Measurements from ENCODE around the gene GIGYF2. TPM values are rescaled to one million over a fixed set of nuclear protein-coding genes. Genes with fewer than 3 reads are reported as not detected.

The GIGYF2 gene
- total RNA-seq, 4 donors from 2014 or later, result 62.6 to 88.3 (median 67.7) TPM

- H3K27me3 ChIP-seq, result no peaks in the 10 kb centered on the region
- WGBS, 2 donors (ENCODE audit: low coverage in 1 of 2), result 20 to 60% methylated on average over 1 to 4 of the region's 6 CpGs
- no peak for TF ChIP-seq EP300 (IDR thresholded peaks at IDR 0.05)
- TF ChIP-seq POLR2AphosphoS5 (IDR thresholded peaks at IDR 0.05), result no peak
- no peak for TF ChIP-seq POLR2A (IDR thresholded peaks at IDR 0.05)
- TF ChIP-seq, protein P1, sequence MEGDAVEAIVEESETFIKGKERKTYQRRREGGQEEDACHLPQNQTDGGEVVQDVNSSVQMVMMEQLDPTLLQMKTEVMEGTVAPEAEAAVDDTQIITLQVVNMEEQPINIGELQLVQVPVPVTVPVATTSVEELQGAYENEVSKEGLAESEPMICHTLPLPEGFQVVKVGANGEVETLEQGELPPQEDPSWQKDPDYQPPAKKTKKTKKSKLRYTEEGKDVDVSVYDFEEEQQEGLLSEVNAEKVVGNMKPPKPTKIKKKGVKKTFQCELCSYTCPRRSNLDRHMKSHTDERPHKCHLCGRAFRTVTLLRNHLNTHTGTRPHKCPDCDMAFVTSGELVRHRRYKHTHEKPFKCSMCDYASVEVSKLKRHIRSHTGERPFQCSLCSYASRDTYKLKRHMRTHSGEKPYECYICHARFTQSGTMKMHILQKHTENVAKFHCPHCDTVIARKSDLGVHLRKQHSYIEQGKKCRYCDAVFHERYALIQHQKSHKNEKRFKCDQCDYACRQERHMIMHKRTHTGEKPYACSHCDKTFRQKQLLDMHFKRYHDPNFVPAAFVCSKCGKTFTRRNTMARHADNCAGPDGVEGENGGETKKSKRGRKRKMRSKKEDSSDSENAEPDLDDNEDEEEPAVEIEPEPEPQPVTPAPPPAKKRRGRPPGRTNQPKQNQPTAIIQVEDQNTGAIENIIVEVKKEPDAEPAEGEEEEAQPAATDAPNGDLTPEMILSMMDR (IDR thresholded peaks at IDR 0.05), result no peak
- peak overlapping the region in 1 of 4 donors; percentile 26 for H3K27ac ChIP-seq
- no peak overlapping the region for H3K4me3 ChIP-seq
- no peaks in the 10 kb centered on the region for H3K9me3 ChIP-seq
- H3K36me3 ChIP-seq, result no peaks in the 10 kb centered on the region
- ATAC-seq, result peak; percentile 19
- H3K4me1 ChIP-seq, result no peaks in the 10 kb centered on the region
These were observed 41.7 kb upstream of the GIGYF2 start for GRCh38 chr2:232655392-232655791.

GRCh38 chr2:232658217-232658785, 38.8 kb upstream of the GIGYF2 start:
- Histone ChIP-seq H3K27ac (no peak overlapping the region), H3K9me3 (no peaks in the 10 kb centered on the region), H3K27me3 (no peaks in the 10 kb centered on the region), H3K4me1 (no peaks in the 10 kb centered on the region), H3K36me3 (no peaks in the 10 kb centered on the region), H3K4me3 (no peak overlapping the region)
- no peak for ATAC-seq
- TF ChIP-seq POLR2AphosphoS5 (IDR thresholded peaks at IDR 0.05) (no peak), POLR2A (IDR thresholded peaks at IDR 0.05) (no peak), EP300 (IDR thresholded peaks at IDR 0.05) (no peak)
- TF ChIP-seq, protein P1 (IDR thresholded peaks at IDR 0.05), result no peak
- WGBS, 2 donors (ENCODE audit: low coverage in 1 of 2), result 54 to 66% methylated on average over 4 to 7 of the region's 7 CpGs

GRCh38 chr2:232659359-232659758, 37.8 kb upstream of the GIGYF2 start:
- H3K27ac ChIP-seq, result no peak overlapping the region
- no peaks in the 10 kb centered on the region for H3K4me1 ChIP-seq
- H3K4me3 ChIP-seq, result no peak overlapping the region
- no peak for ATAC-seq
- H3K27me3 ChIP-seq, result no peaks in the 10 kb centered on the region
- WGBS, 2 donors (ENCODE audit: low coverage in 1 of 2), result 75% methylated on average over 1 to 2 of the region's 2 CpGs
- H3K36me3 ChIP-seq, result no peaks in the 10 kb centered on the region
- TF ChIP-seq POLR2AphosphoS5 (IDR thresholded peaks at IDR 0.05), result no peak
- TF ChIP-seq POLR2A (IDR thresholded peaks at IDR 0.05), result no peak
- TF ChIP-seq EP300 (IDR thresholded peaks at IDR 0.05), result no peak
- TF ChIP-seq, protein P1 (IDR thresholded peaks at IDR 0.05), result no peak
- no peaks in the 10 kb centered on the region for H3K9me3 ChIP-seq

GRCh38 chr2:232662486-232663260, 34.5 kb upstream of the GIGYF2 start:
- ATAC-seq, result no peak
- Histone ChIP-seq H3K27me3 (no peaks in the 10 kb centered on the region), H3K27ac (no peak overlapping the region), H3K9me3 (no peaks in the 10 kb centered on the region), H3K4me1 (no peaks in the 10 kb centered on the region), H3K4me3 (no peak overlapping the region), H3K36me3 (no peaks in the 10 kb centered on the region)
- no peak for TF ChIP-seq EP300 (IDR thresholded peaks at IDR 0.05)
- TF ChIP-seq POLR2AphosphoS5 (IDR thresholded peaks at IDR 0.05), result no peak
- no peak for TF ChIP-seq POLR2A (IDR thresholded peaks at IDR 0.05)
- TF ChIP-seq, protein P1 (IDR thresholded peaks at IDR 0.05), result no peak
- WGBS, 2 donors (ENCODE audit: low coverage in 1 of 2), result 92 to 93% methylated on average over 7 to 12 of the region's 16 CpGs

Data from gastroesophageal sphincter (tissue), 4 donors.